ENCODE measurements around the gene PRR3.
A peak's percentile ranks its signal among the peaks of the same experiment; 100 is the strongest.
"Not testable (repeated sequence)": the region's sequence is repeated elsewhere in the genome, so short reads cannot be mapped to it uniquely, and the experiment has no call there.

Gene PRR3, protein sequence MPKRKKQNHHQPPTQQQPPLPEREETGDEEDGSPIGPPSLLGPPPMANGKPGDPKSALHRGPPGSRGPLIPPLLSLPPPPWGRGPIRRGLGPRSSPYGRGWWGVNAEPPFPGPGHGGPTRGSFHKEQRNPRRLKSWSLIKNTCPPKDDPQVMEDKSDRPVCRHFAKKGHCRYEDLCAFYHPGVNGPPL

DNA sequence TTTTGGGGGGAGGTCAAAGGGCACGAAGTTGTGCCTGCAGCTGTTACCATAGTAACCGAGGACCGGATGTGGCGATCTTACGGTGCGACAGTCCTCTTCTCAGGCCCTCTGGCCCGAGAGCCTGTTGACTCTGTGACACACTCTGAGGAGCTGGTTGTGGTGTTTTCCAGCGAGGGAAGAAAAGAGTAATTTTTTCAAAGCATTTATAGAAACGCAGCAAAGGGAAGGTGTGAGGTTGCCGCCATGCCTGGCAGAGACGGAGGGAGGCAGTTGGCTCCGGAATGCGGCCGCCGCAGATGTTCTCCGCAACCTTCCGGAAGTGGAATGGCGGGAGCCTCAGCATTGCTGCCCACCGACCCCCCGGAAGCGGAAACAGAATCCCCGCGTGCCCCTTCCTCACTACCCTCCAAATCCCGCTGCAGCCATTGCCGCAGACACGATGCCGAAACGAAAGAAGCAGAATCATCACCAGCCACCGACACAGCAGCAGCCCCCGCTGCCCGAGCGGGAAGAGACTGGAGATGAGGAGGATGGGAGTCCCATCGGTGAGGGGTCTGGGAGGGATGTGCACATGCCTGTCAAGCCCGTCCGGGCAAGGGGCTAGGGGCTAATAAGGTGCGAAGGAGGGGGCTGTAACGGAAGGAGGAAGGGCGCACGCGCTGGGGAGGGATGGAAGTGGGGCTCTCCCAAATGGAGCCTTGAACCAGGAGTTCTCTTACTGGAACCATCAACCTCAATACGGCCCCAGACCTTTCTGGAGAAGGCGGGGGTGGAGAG is at the start of gene PRR3:
Gene PRR3, plus strand, starts transcription at position 390 of the 777 bp plus-strand sequence. Its CDS starts 50 bp downstream, at position 440.
- peak; percentile 84 to 86 for DNase-seq (ENCODE audit: low read depth in 2 of 2)

DNA sequence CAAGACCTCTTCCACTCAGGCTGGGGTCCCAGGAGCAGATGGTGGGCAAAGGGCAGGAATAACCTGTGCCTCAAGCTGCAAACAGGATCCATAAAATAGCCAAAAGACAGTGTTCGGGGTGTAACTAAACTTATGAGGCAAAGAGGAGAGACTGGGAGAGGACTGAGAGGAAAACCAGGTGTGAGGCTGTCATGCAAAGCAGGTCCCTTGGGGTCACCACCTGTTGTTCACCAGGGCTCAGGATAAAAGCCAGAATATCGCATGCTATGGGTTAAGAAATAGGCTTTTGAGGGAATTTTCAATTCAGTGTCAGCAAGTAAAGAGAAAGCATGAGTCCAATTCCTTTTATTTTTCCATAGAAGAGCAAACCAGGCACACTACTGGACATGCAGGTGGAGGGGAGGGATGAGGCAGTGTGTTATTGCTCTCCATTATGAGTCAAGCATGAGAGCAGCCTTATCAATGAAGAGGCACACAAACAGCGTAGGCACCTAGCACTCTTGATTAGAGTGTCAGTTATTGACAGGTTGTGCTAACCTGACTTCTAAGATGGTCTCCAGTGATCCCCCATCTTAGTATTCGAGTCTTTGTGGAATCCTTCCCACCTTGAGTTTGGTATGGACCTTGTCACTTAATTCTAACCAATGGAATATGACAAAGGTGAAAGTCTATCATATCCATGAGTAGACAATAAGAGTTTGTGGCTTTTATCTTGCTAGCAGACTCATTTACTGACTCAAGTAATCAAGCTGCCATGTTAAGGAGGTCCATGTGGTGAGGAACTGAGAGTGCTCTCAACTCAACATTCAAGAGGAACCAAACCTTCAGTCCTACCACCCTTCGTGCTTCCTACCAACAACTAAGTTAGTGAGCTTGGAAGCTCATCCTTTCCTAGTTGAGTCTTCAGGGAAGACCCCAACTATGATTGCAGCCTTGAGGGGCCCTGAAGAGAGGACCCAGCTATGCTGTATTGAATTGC is 49.0 kb upstream of the PRR3 start:
- DNase-seq (ENCODE audit: low read depth in 2 of 2) = no peak

DNA sequence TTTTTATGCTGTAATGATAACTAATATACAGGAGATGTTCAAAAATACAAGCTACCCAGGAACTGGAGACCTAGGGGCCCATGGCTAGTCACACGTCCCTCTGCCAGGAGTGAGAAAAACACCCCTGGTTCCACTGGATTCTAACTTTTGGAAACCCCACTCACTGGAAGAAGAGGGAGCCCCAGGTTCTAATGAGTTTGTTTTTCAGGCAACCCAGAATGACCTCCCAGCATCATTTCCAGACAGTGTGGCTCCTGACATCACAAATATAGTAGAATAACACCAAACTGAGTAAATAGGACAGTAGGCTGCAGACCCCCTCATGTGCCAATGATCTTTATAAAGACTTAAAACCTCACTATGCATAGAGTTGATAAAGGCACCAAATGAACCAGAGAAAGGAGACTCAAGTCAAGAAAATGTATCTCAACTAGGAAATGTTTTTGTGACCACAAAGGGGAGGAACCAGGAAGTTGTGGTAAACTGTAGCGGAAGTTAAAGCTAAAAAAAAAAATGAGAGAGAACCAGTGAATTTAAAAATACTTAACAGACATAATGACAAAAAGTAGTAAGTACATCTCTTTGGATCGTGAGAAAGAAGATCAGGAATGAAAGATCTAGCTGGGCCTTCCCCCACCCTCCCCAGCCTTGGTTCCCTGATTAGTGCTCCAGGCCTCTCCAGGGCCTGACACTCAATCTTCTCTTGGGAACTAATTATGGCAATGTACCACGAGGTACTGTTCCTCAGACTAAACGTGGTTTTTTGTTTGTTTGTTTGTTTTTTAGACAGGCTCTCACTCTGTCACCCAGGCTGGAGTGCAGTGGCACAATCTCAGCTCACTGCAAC is 48.0 kb upstream of the PRR3 start:
- DNase-seq (ENCODE audit: low read depth in 2 of 2) = no peak

DNA sequence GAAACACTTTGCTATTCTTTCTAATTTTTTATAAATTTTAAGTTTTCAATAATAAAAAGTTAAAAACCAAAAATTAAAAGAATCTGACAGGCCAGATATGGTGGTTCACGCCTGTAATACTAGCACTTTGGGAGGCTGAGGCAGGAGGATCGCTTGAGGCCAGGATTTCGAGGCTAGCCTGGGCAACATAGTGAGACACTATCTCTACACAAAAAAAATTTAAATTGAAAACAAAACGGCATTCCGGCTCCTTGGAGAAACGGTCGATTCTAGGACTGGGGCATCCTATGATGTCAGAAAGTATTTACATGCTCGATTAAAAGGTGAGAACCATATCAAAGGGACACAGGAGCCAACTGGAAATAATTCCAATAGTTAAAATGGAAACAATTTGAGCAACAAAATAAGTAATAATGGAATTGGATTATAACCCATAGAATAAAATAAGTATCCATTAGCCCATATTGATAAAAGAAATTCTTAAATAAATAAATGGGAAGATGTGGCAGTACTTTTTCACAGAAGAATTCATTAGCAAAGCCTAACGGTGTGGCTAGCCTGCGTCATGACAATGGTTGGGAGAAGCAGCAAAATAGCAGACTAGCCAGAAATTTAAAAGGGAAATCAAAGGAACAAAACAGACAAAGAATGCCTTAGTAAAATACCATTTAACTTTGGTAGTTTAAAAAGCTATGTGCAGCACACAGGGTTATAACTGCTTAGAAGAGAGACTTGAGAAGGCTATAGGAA is 46.5 kb upstream of the PRR3 start:
- DNase-seq (ENCODE audit: low read depth in 2 of 2) = no peak

DNA sequence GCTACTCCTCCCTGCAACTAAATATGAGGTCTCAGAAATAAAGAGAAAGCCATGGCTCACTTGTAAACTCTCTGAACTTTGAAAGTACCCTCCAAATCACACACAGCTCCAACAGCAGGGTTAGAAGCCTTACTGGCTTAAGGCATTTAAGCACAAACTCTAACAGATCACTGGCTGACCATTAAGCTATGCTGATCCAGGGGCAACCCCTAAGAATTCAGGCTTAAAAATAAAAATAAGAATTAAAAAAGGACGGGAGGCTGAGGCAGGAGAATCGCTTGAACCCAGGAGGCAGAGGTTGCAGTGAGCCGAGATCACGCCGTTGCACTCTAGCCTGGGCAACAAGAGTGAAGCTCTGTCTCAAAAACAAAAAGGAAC is 45.9 kb upstream of the PRR3 start:
- no peak for DNase-seq (ENCODE audit: low read depth in 2 of 2)

DNA sequence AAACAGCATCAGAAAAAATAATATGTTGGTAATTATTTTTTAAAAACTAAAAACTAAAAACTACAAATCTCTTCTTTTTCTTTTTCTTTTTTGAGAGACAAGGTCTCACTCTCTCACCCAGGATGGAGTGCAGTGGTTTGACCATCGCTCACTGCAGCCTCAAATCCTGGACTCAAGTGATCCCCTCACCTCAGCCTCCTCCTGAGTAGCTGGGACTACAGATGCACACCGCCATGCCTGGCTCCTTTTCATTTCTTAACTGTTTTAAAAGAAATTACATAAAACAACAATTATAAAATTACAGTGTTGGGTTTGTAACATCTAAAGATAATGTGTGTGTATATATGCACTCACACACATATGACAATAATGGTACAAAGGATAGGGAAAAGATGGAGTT is 43.6 kb upstream of the PRR3 start:
- no peak for DNase-seq (ENCODE audit: low read depth in 2 of 2)

DNA sequence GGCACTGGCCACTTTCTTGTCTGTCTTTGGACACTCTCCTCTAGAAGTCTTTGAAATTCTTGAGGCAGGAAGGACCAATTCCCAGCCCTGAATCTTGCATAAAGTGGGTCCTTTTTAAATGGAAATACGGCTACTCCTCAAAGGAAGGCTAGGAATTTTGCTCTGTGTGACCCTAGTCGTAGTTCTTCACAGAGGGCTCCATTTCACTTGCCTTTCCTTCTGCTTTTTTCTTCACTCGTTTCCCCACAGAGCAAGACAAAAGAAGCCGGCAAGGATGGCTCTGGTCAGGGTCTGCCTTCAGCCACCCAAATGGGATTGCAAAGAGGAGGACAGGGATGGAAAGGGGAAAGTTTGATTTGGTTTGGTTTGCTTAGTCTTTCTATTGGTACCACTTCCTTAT is 42.0 kb upstream of the PRR3 start:
- no peak for DNase-seq (ENCODE audit: low read depth in 2 of 2)

DNA sequence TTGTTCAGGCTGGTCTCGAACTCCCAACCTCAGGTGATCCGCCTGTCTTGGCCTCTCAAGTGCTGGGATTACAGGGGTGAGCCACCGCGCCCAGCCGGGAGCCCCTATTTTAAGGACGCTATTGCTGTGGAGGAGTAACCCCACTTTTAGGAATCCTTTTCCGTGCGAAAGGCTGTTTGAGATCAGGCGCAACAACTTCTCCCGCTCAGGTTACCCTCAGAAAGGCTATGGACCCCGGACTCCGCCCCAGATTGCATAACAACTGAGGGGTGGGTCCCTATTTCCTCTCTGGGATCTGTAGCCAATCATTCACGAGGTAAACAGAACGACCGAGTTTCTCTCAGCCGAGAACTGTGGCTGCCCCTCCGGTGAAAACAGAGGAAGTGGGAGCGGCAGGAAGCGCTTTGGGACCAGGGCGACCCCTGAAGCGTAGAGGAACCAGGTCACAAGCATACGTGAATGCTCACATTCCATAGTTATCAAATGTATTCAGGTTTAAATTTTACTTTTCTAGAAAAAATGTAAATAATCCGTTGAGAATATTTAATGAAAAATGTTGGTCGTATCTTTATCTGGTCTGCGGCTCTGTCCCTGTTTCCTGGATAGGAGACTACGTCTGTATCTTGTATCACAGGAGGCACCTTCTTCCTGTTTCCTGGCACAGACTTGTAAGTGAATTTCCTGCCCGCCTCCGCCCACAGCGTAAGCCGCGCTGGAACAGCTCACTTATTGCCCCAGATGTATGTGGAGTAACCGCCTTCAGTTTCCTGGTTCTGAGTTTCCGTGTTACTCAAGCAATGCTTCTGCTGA is 40.9 kb upstream of the PRR3 start:
- peak; percentile 77 to 87 for DNase-seq (ENCODE audit: low read depth in 2 of 2)

DNA sequence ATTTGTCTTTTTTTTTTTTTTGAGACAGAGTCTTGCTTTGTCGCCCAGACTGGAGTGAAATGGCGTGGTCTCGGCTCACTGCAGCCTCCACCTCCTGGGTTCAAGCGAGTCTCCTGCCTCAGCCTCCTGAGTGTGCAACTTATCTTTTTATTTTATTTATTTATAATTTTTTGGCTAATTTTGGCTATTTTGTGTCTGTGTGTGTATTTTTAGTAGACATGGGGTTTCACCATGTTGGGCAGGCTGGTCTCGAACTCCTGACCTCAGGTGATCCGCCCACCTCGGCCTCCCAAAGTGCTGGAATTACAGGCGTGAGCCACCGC is 40.4 kb upstream of the PRR3 start:
- not testable (repeated sequence) for DNase-seq (ENCODE audit: low read depth in 2 of 2)

DNA sequence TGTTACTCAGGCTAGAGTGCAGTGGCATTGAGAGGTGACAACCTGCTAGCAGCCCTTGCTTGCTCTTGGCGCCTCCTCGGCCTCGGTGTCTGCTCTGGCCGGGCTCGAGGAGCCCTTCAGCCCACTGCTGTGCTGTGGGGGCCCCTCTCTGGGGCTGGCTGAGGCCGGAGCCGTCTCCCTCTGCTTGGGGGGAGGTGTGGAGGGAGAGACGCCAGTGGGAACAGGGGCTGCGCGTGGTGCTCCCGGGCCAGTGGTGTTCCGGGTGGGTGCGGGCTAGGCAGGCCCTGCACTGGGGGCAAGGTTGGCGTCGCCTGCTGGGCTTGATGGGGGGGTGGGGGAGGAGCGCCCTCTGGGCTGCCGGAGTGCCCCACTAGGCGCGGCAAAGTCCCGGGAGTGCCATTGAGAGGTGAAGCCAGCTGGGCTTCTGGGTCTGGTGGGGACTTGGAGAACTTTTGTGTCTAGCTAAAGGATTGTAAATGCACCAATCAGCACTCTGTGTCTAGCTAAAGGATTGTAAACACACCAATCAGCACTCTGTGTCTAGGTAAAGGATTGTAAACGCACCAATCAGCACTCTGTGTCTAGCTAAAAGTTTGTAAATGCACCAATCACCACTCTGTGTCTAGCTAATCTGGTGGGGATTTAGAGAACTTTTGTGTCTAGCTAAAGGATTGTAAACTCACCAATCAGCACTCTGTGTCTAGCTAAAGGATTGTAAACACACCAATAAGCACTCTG is 39.2 kb upstream of the PRR3 start:
- DNase-seq (ENCODE audit: low read depth in 2 of 2) = not testable (repeated sequence)

DNA sequence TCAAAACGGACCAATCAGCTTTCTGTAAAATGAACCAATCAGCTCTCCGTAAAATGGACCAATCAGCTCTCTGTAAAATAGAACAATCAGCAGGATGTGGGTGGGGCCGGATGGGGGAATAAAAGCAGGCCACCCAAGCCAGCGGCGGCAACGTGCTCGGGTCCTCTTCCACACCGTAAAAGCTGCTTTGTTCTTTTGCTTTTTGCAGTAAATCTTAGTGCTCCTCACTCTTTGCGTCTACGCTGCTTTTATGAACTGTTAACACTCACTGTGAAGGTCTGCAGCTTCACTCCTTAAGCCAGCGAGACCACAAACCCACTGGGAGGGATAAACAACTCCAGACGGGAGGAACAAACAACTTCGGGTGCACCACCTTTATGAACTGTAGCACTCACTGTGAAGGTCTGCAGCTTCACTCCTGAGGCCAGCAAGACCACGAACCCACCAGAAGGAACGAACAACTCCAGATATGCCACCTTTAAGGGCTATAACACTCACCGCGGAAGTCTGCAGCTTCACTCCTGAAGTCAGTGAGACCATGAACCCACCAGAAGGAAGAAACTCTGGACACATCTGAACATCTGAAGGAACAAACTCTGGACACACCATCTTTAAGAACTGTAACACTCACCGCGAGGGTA is 38.5 kb upstream of the PRR3 start:
- DNase-seq (ENCODE audit: low read depth in 2 of 2) = not testable (repeated sequence)

DNA sequence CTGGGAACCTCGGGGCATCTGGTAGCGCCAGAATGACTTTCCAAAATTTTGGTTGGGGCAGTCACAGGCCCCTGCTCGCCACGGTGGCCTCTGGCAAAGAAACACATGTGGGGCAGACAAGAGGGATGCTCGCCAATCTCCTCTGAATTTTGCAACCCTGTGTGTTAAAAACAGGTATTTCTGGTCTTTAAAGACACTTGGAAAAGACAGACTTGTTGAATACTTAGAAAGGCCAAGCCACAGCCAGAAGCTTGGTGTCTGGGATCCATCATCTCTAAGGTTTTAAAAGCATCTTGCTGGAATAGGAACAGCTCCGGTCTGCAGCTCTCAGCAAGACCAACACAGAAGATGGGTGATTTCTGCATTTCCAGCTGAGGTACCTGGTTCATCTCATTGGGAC is 36.6 kb upstream of the PRR3 start:
- DNase-seq (ENCODE audit: low read depth in 2 of 2) = no peak

DNA sequence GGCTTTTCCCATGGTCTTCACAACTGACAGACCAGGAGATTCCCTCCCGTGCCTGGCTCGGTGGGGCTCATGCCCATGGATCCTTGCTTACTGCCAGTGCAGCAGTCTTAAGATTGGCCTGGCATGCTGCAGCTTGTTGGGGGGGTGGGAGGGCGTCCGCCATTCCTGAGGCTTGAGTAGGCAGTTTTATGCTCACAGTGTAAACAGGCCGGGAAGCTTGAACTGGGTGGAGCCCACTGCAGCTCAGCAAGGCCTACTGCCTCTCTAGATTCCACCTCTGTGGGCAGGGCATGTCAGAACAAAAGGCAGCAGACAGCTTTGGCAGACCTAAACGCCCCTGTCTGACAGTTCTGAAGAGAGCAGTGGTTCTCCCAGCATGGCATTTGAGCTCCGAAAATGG is 36.0 kb upstream of the PRR3 start:
- DNase-seq (ENCODE audit: low read depth in 2 of 2) = not testable (repeated sequence)

DNA sequence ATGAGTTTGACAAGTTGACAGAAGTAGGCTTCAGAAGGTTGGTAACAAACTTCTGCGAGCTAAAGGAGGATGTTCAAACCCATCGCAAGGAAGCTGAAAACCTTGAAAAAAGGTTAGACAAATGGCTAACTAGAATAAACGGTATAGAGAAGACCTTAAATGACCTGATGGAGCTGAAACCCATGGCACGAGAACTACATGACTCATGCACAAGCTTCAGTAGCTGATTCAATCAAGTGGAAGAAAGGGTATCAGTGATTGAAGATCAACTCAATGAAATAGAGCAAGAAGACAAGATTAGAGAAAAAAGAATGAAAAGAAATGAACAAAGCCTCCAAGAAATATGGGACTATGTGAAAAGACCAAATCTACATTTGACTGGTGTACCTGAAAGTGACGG is 35.1 kb upstream of the PRR3 start:
- DNase-seq (ENCODE audit: low read depth in 2 of 2) = not testable (repeated sequence)

DNA sequence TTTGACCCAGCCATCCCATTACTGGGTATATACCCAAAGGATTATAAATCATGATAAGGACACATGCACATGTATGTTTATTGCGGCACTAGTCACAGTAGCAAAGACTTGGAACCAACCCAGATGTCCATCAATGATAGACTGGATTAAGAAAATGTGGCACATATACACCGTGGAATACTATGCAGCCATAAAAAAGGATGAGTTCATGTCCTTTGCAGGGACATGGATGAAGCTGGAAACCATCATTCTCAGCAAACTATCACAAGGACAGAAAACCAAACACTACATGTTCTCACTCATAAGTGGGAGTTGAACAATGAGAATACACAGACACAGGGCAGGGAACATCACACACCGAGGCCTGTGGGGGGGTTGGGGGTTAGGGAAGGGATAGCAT is 30.7 kb upstream of the PRR3 start:
- DNase-seq (ENCODE audit: low read depth in 2 of 2) = not testable (repeated sequence)

DNA sequence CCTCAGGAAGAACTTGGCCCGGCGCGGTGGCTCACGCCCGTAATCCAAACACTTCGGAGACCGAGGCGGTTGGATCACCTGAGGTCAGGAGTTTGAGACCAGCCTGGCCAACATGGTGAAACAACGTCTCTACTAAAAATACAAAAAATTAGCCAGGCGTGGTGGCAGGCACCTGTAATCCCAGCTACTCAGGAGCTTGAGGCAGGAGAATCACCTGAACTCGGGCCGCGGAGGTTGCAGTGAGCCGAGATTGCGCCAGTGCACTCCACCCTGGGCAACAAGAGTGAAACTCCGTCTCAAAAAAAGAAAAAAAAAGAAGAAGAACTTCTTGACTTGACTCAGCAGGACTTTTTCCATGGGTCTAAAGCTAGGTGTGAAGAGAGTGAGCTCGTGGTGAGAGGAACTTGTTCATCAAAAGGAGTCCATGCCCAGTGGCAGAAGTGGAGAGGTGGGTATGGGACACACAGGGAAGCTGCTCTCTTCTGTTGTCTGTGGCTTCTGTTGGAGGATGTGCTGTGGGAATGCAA is 27.7 kb upstream of the PRR3 start:
- DNase-seq (ENCODE audit: low read depth in 2 of 2) = not testable (repeated sequence)

DNA sequence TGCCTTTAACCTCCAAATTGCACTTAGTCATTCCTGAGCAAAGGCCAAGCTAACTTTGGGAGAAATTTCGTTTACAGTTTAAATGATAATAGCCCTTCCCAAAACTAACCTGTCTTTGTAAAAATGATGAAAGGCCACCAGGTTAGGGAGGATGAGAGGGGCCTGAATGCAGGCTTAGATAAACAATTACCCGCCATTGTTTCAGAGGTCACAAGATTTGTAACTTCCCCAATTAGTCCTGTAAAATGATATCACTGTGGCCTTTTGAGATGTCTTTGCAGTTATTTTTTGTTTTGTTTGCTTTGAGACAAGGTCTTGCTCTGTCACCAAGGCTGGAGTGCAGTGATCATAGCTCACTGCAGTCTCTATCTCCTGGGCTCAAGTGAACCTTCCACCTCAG is 27.1 kb upstream of the PRR3 start:
- DNase-seq (ENCODE audit: low read depth in 2 of 2) = no peak

DNA sequence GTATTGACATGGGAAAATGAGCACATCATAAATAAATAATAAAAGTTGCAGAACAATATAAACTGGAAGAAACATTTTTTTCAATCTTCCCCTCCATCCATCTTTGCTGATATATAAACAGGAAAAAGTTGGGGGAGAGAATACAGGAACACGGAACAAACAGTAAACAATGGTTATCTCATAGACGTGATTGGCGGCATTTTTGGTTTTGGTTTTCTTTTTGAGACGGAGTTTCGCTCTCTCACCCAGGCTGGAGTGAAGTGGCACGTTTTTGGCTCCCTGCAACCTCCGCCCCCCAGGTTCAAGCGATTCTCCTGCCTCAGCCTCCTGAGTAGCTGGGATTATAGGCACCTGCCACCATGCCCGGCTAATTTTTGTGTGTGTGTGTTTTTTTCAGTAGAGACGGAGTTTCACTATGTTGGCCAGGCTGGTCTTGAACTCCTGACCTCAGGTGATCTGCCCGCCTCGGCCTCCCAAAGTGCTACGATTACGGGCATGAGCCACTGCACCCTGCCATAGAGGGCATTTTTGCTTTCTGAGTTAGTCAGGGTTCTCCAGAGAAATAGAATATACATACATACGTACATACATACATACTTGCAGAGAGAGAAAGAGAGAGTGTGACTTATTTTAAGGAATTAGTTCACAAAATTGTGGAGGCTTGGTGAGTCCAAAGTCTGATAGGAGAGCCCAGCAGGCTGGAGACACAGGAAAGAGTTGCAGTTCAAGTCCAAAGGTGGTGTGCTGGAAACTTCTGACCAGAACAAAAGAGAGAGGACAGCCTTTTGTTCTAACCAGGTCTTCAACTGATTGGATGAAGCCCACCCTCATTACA is 23.4 kb upstream of the PRR3 start:
- no peak for DNase-seq (ENCODE audit: low read depth in 2 of 2)
